Epithelial cell of proximal tubule (primary cell): Measurements from ENCODE around the gene MYMK. TPM values are rescaled to one million over a fixed set of nuclear protein-coding genes. Genes with fewer than 3 reads are reported as not detected.
"Not testable (repeated sequence)": the region's sequence is repeated elsewhere in the genome, so short reads cannot be mapped to it uniquely, and the experiment has no call there.

Source experiments
- DNase-seq: peaks from one replicate; pipeline ENCODE4 v3.0.0-alpha.2; 2011; ENCODE audit warnings: low read depth
- H3K4me3 ChIP-seq: 2 replicates; pipeline ENCODE4 v1.5.1; 2011; ENCODE audit warnings: low read depth, mild to moderate bottlenecking, low read length
- total RNA-seq: library from RNA; depleted of rRNA; stranded (reverse); fragments of >200 nt; gene quantifications from 2 replicates; pipeline ENCODE4 v1.2.3, GENCODE V29; 2015
- TF ChIP-seq, protein P1 (sequence below): conservative IDR thresholded peaks from 2 replicates; pipeline ENCODE4 v1.5.1; 2012; ENCODE audit warnings: low read depth, mild to moderate bottlenecking, low read length

Gene MYMK
- total RNA-seq, 1 donor from 2014 or later, result not detected

DNA sequence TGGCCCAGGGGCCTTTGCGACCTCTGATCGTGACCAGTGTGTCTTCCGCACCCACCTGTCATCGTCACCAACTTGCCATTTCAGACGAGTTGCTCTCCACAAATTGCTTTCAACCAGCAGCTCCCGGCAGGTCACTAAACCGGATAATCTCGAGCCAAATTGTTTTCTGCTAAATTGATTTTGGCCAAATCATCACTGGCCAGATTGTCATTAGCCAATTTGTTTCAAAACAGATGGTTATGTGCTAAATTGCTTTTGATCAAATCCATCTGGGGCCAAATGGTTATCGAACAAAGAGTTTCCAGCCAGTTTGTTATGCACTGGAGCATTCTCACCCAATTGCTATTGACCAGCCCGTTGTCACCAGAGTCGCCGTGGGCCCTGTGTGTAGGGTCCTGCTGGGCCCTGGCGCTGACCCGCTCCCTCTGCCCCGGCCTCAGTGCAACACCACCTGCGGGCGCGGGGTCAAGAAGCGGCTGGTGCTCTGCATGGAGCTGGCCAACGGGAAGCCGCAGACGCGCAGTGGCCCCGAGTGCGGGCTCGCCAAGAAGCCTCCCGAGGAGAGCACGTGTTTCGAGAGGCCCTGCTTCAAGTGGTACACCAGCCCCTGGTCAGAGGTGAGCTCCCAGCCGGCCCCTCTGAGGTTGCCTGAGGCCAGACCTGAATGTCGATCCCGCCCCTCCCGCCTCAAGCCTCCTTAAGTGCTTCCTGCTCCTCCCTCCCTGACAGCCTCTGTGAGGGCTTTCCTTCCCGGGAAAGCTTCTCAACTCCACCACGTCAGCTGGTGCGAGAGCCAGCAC, 45.3 kb upstream of the MYMK start:
- no peak for DNase-seq
- TF ChIP-seq, protein P1, sequence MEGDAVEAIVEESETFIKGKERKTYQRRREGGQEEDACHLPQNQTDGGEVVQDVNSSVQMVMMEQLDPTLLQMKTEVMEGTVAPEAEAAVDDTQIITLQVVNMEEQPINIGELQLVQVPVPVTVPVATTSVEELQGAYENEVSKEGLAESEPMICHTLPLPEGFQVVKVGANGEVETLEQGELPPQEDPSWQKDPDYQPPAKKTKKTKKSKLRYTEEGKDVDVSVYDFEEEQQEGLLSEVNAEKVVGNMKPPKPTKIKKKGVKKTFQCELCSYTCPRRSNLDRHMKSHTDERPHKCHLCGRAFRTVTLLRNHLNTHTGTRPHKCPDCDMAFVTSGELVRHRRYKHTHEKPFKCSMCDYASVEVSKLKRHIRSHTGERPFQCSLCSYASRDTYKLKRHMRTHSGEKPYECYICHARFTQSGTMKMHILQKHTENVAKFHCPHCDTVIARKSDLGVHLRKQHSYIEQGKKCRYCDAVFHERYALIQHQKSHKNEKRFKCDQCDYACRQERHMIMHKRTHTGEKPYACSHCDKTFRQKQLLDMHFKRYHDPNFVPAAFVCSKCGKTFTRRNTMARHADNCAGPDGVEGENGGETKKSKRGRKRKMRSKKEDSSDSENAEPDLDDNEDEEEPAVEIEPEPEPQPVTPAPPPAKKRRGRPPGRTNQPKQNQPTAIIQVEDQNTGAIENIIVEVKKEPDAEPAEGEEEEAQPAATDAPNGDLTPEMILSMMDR, result no peak
- H3K4me3 ChIP-seq, result no peak overlapping the region

DNA sequence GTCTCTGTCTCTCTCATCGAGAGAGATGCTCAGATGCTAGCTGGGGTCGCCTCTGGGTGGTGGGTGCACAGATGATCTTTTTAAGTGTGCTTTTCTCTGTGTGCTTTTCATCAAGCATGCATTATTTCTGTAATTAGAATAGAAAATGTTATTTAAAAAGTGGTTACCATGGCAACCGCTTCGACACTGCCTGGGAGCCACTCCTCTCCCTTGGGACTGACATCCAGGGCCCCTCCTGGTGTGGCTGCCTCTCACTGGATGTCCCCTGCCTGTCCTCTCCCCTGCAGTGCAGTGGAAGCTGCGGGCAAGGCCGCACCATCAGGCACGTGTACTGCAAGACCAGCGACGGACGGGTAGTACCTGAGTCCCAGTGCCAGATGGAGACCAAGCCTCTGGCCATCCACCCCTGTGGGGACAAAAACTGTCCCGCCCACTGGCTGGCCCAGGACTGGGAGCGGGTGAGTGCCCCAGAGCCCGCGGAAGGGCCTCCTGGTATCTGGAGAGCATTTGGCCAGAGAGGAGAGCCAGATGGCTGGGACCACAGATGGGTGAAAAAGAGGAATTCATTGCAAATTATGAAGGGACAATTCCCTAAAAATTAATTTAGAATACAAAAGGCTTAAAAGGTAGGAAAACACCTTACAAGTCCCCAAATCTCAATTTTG, 44.5 kb upstream of the MYMK start:
- TF ChIP-seq, protein P1, result no peak
- no peak for DNase-seq
- H3K4me3 ChIP-seq, result no peak overlapping the region

DNA sequence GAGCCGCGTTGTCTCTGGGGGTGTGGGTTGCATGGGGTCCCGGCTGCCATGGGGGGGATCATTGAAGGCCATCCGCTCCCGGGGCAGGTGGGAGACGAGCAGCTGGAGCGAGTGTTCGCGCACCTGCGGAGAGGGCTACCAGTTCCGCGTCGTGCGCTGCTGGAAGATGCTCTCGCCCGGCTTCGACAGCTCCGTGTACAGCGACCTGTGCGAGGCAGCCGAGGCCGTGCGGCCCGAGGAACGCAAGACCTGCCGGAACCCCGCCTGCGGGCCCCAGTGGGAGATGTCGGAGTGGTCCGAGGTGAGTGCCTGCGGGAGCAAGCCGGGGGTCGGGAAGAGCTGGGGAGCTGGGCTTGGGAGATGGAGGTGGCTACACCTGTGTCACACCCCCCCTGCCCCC, 43.4 kb upstream of the MYMK start:
- TF ChIP-seq, protein P1, result no peak
- no peak overlapping the region for H3K4me3 ChIP-seq
- DNase-seq, result no peak

DNA sequence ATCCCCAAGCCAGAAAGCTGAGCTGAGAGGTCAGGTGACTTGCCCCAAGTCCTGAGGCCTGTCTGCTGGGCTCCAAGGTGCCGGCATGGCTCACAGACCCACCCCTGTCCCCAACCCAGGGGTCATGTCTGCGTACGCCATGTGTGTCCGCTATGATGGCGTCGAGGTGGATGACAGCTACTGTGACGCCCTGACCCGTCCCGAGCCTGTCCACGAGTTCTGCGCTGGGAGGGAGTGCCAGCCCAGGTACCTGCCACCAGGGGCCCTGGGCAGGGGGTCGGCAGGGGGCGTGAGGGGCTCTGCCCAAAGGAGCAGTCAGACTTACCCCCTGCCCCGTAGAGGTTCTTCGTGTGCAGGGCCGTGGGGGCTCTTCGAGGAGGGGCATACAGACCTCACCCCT, 42.1 kb upstream of the MYMK start:
- H3K4me3 ChIP-seq, result no peak overlapping the region
- TF ChIP-seq, protein P1, result no peak
- no peak for DNase-seq

DNA sequence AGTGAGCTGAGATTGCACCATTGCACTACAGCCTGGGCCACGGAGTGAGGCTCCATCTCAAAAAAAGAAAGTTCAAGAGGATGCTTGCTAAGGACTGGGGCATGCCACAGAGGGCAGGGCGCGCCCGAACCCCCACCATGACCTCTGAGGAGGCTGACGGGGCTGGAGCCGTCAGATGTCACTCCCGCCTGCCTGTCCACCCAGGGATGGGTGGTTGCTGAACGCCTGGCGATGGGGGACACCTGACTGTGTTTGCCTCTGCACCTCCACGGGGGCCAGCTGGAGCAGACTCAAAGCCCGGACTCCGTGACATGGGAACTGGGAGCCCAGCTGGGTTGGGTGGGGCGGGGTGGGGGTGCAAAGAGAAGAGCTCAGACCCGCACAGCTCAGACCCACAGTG, 41.6 kb upstream of the MYMK start:
- no peak overlapping the region for H3K4me3 ChIP-seq
- no peak for DNase-seq
- TF ChIP-seq, protein P1, result no peak

DNA sequence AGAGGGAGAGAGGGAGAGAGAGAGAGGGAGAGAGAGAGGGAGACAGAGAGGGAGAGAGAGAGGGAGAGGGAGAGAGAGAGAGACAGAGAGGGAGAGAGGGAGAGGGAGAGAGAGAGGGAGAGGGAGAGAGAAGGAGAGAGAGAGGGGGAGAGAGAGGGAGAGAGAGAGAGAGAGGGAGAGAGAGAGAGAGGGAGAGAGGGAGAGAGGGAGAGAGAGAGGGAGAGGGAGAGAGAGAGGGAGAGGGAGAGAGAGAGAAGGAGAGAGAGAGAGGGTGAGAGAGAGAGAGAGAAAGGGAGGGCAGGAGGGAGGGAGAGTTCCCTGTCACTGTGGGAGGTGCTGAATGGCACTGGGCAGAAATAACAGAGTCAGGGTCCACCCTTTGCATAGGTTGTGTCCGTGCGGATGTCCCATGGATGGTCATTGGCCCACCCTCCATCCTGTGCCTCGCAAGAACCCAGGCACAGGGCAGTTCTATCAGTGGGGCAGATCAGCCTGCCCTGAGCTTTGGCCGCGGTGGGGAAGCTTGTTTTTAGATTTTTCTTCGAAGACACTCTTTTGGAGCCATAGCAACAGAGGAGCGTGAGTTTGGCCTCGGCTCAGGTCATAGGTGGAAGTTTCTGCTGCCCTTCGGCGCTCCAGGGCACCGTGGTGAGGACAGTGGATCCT, 39.8 kb upstream of the MYMK start:
- DNase-seq, result no peak
- TF ChIP-seq, protein P1, result no peak
- H3K4me3 ChIP-seq, result no peak overlapping the region

DNA sequence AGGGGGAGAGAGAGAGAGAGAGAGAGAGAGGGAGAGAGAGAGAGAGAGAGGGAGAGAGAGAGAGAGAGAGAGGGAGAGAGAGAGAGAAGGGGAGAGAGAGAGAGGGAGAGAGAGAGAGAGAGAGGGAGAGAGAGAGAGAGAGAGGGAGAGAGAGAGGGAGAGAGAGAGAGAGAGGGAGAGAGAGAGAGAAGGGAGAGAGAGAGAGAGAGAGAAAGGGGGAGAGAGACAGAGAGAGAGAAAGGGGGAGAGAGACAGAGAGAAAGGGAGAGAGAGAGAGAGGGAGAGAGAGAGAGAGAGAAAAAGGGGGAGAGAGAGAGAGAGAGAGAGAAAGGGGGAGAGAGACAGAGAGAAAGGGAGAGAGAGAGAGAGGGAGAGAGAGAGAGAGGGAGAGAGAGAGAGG, 39.1 kb upstream of the MYMK start:
- not testable (repeated sequence) for DNase-seq, H3K4me3 ChIP-seq
